ENCODE data around the gene TOMT. TPM values are rescaled to one million over a fixed set of nuclear protein-coding genes. Genes with fewer than 3 reads are reported as not detected.
A peak's percentile ranks its signal among the peaks of the same experiment; 100 is the strongest.

The TOMT gene
- total and polyA plus RNA-seq, 2 of the 4 experiments (the other 2 are of a cell fraction), result not detected

- Histone ChIP-seq H4K8ac (ENCODE audit: low read depth in 2 of 2, low read length in 2 of 2) (peak overlapping the region; percentile 24 to 37; a peak in 1 of 4 replicates), H3K4me1 (ENCODE audit: control insufficient read depth, insufficient read depth, low read length) (peaks cover 14% of the 10 kb centered on the region), H3K4ac (ENCODE audit: low read depth, low read length) (peak overlapping the region; percentile 51), H3K18ac (ENCODE audit: low read depth, low read length) (peak overlapping the region; percentile 11; the same call in 1 of the 2 replicates), H3K56ac (ENCODE audit: extremely low read depth, insufficient read depth, low read length) (no peak overlapping the region), H2BK120ac (ENCODE audit: low read depth, low read length) (peak overlapping the region; percentile 69), H3K36me3 (ENCODE audit: control insufficient read depth, insufficient read depth, low read length) (no peaks in the 10 kb centered on the region), H3K23ac (ENCODE audit: low read depth, low read length) (no peak overlapping the region), H3K9ac (ENCODE audit: low read depth, low read length) (no peak overlapping the region), H3K4me3 (ENCODE audit: insufficient read depth, low read depth, low read length) (no peak overlapping the region), H2BK5ac (ENCODE audit: low read depth, low read length, poor library complexity, severe bottlenecking) (peak overlapping the region; percentile 78), H3K9me1 (ENCODE audit: insufficient read depth, low read length) (peaks cover 10% of the 10 kb centered on the region), H2BK15ac (ENCODE audit: low read depth, low read length) (peak overlapping the region; percentile 70; the same call in 2 of the 3 replicates), H4K91ac (ENCODE audit: insufficient read depth, low read depth, low read length) (peak overlapping the region; percentile 52; the same call in 1 of the 2 replicates), H3K4me2 (ENCODE audit: low read depth, low read length) (no peak overlapping the region), H2AK9ac (replicated peaks; ENCODE audit: low read depth, low read length, poor library complexity) (no peak overlapping the region), H4K5ac (ENCODE audit: low read depth, low read length) (peak overlapping the region; percentile 64; the same call in 1 of the 2 replicates), H3K27me3 (ENCODE audit: control insufficient read depth, insufficient read depth, low read length) (peaks cover 4% of the 10 kb centered on the region), H3K27ac (ENCODE audit: insufficient read depth, low read length) (no peak overlapping the region), H2AFZ (replicated peaks; ENCODE audit: low read length, poor library complexity) (no peak overlapping the region), H3K79me1 (ENCODE audit: low read depth in 1 of 2, low read length in 2 of 2) (no peaks in the 10 kb centered on the region), H4K20me1 (ENCODE audit: insufficient read depth, low read length) (no peaks in the 10 kb centered on the region), H2AK5ac (ENCODE audit: low read depth, low read length) (peak overlapping the region; percentile 66; the same call in 1 of the 2 replicates), H2BK20ac (ENCODE audit: low read depth, low read length) (peak overlapping the region; percentile 73), H3K14ac (replicated peaks; ENCODE audit: low read depth, low read length) (peak overlapping the region; percentile 38), H3K9me3 (ENCODE audit: control insufficient read depth, insufficient read depth, low read length) (no peaks in the 10 kb centered on the region)
- no TSS peak for BruUV-seq (replicated peaks)
- TF ChIP-seq RFX5 (IDR thresholded peaks at IDR 0.05; ENCODE audit: low read depth, low read length) (no peak), FOS (IDR thresholded peaks at IDR 0.05; ENCODE audit: low read depth, low read length) (no peak)
- ChIA-PET POLR2A (ENCODE audit: unreplicated experiment) (no interaction called here), CTCF (no interaction called here)
- DNase-seq (no peak), ATAC-seq (ENCODE audit: low read depth) (no peak)
- in situ Hi-C loops (cut with MboI; ENCODE audit: low sequenced_read_pairs), result no loop called here
- intact Hi-C loops (cut with micrococcal nuclease), result no loop called here
- 96% methylated on average over 3 of the region's 4 CpGs; no CpG with 5 or more reads in 1 of the 2 experiments for WGBS, 2 experiments (ENCODE audit: extremely low coverage in 2 of 2, insufficient read length in 1 of 2)
- dilution Hi-C loops (cut with HindIII; ENCODE audit: low sequenced_read_pairs, unreplicated experiment), result no loop called here
Observed at GRCh38 chr11:72136684-72137262, 31.0 kb downstream of the TOMT start.

Measured in IMR-90 (cell line).